NCI-H2196 treated with DMSO at 0.1 percent for 48 hours (cell line): ENCODE measurements around the gene GABRR1.
"Not testable (repeated sequence)": the region's sequence is repeated elsewhere in the genome, so short reads cannot be mapped to it uniquely, and the experiment has no call there.

Experiments used
- DNase-seq: peaks from one replicate; lab custom pipeline; 2025; ENCODE audit not compliant: unreplicated experiment; lab: John Stamatoyannopoulos, UW

Gene GABRR1

DNA sequence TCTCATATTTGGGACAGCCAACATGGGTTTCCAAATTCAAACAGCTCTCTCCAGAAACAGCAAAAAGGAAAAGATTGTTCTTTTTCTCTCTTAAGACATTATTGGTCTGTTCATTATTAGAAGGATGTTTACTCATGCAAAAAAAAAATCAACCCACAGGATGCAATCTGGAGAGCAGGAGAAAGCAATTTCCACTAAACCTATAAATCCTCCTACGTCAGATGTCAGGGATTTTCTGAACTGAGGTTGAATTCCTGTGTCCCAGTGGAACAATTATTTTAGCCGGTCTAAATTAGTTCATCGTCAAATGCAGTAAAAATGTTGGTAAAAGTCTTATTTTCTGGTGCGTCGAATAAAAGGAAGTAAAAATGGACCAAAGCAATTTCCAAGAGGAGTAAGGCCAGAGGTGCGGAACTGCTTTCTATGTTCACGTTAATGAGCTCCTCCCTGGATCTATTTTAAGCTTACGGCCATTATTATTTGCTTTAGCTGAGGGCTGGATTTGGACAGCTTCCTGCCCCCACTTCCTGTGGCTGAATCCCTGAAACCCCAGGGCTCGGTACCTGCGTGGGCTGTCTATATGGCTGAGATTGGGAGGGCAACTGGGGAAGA, at the start of gene GABRR1:
GABRR1 (minus strand) TSS at position 60 of the 612 bp plus-strand sequence; CDS start at position 24, 36 bp downstream.
- DNase-seq = no peak

DNA sequence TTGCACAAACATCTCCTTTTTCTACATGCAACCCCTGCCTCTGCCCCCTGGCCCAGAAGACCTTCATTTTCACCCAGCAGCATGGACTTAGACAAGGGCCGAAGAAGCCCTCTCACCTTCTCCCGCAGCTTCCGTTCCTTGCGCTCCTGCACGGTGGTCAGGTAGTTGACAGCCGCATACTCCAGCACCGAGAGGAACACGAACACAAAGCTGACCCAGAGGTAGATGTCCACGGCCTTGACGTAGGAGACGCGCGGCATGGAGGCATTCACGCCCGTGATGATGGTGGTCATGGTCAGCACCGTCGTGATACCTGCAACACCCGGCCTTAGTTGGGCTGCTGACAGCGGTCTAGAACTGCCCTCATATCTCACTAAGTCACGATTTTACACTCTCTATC, 47.1 kb upstream of the GABRR1 start:
- DNase-seq = no peak

GRCh38 chr6:89260832-89261231, 43.7 kb upstream of the GABRR1 start:
- no peak for DNase-seq

- DNase-seq = no peak
Measured at GRCh38 chr6:89260310-89260709, 43.2 kb upstream of the GABRR1 start.

- no peak for DNase-seq
Measured at GRCh38 chr6:89258912-89259311, 41.8 kb upstream of the GABRR1 start.

GRCh38 chr6:89257781-89258180, 40.6 kb upstream of the GABRR1 start:
- no peak for DNase-seq

GRCh38 chr6:89257346-89257745, 40.2 kb upstream of the GABRR1 start:
- DNase-seq = no peak

- no peak for DNase-seq
Measured at GRCh38 chr6:89255417-89255816, 38.3 kb upstream of the GABRR1 start.

- no peak for DNase-seq
Measured at GRCh38 chr6:89254569-89254968, 37.4 kb upstream of the GABRR1 start.

GRCh38 chr6:89252907-89253306, 35.7 kb upstream of the GABRR1 start:
- DNase-seq = no peak

DNA sequence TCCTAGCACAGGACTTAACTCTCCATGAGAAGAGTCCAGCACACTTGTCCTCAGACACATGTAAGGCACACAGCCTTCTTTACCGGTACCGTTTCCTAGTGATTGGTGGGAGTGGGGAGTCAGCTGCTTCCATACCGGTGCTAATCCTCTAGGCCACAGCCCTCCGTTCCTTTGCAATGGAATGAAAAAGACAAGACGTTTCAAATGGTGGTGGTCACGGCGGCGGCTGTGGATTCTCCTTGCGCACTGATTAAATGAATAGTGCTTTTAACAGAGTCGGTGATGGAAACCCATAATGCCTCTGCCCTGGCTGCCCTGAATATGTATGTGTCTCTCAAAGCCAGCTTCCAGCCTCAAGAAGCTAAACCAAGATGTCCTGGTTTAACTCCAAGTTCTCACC, 34.8 kb upstream of the GABRR1 start:
- no peak for DNase-seq

GRCh38 chr6:89251170-89251569, 34.0 kb upstream of the GABRR1 start:
- no peak for DNase-seq

- DNase-seq = no peak
Measured at GRCh38 chr6:89250239-89250638, 33.1 kb upstream of the GABRR1 start.

GRCh38 chr6:89244241-89244985, 27.3 kb upstream of the GABRR1 start:
- DNase-seq = no peak

DNA sequence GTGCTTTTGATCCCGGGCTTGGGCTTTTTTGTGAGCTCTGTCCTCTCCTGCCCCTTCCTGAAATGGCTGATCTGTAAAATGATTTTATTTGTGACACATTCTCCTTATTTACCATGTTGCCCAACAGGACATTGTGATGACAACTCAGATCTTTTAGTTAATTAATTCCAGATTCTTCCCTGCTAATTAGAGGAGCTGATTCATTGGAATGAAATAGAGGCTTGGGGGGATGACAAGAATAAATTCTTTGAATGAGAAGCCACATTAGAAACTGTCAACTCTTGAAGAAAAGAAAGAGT, 26.1 kb upstream of the GABRR1 start:
- DNase-seq = no peak

DNA sequence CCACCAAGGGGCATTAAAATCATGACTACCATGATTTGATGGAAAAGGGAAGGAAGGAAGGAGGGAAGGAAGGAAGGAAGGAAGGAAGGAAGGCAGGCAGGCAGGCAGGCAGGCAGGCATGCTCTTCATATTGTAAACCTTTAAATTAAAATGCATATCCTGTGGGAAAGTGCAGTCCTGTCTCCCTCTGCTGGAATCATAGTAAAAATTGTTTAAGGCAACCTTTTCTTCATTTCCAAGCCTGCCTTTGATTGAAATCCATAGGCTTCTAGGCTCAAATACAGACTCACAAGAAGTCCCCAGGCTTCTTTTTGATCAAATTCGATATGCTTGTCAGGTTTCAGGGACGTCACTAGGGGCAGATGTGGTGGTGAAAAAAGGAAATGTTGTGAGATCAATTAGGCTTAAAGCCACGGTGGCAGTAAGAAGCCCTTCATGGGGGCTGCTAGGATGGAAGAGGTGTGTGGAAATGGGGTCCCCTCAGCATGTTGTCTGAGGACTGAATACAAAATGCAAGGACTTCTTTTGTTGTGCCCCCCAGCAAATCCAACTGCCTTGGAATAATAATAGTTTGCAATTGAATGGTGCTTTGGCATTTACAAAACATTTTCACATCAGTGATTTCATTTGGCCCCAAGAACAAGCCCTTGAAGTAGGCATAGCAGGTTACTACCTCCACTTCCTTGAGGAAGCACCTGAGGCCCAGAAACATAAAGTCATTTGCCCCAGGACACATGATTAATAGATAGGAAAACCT, 25.6 kb upstream of the GABRR1 start:
- peak; percentile 6 for DNase-seq

GRCh38 chr6:89239338-89239737, 22.2 kb upstream of the GABRR1 start:
- no peak for DNase-seq

DNA sequence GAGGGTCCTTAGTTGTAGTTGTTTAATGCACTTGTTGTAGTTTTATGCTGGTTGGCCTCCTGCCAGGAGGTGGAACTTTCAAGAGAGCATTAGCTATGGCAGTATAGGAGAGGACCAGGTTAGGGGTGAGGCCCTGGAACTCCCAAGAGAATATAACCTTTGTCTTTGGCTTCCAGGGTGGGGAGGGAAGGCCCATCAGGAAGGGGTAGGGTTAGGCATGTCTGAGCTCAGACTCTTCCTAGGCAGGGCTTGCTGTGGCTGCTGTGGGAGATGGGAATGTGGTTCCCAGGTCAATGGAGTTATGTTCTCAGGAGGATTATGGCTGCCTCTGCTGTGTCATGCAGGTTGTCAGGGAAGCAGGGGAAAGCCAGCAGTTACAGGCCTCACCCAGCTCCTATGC, 20.0 kb upstream of the GABRR1 start:
- DNase-seq = no peak

- DNase-seq = not testable (repeated sequence)
Measured at GRCh38 chr6:89233605-89234004, 16.4 kb upstream of the GABRR1 start.

- no peak for DNase-seq
Measured at GRCh38 chr6:89222712-89223039, 5.5 kb upstream of the GABRR1 start.

- DNase-seq = no peak
Measured at GRCh38 chr6:89221971-89222711, 5.0 kb upstream of the GABRR1 start.

GRCh38 chr6:89221129-89221528, 4.0 kb upstream of the GABRR1 start:
- DNase-seq = no peak
